ENCODE data around the gene BRAT1.
"Not testable (repeated sequence)": the region's sequence is repeated elsewhere in the genome, so short reads cannot be mapped to it uniquely, and the experiment has no call there.

Gene BRAT1

DNA sequence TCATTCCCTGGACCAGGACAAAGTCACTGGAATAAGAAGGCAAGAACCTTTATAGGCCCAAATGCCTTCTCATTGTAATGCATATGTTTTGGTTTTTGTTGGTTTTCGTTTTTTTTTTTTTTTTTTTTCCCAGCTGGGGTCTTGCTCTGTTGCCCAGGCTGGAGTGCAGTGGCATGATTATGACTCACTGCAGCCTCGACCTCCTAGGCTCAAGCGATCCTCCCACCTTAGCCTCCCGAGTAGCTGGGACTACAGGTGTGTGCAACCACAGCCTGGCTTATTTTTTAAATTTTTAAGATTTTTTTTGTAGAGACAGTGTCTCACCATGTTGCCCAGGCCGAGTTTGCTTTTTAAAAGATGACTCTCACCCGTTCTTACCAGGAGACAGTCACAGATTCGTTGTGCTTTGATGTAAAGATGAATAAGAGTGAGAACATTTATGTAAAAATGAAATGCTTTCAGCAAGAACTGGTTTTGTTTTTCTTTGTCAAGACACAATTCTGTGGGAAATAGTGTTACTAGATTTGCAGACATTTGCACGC lies 11.1 kb upstream of the BRAT1 start:
- peaks cover 0 to 8% (median 3%) of the 10 kb centered on the region in 5 donors for H3K36me3 ChIP-seq (ENCODE audit: control insufficient read depth in 5 of 5, insufficient read depth in 5 of 5, low read length in 5 of 5)
- no peak overlapping the region for H3K27ac ChIP-seq (ENCODE audit: low read depth, low read length)
- H3K4me3 ChIP-seq (ENCODE audit: low read depth in 1 of 5, low read length in 5 of 5): peak overlapping the region in 2 of 5 donors; percentile 45 to 66
- H3K4me1 ChIP-seq (ENCODE audit: control insufficient read depth in 5 of 5, insufficient read depth in 5 of 5, low read length in 5 of 5): peaks cover 0 to 22% (median 15%) of the 10 kb centered on the region in 5 donors
- H3K9ac ChIP-seq (ENCODE audit: low read length in 5 of 5): no peak overlapping the region
- H3K27me3 ChIP-seq (ENCODE audit: control insufficient read depth in 5 of 5, insufficient read depth in 4 of 5, low read length in 5 of 5): no peaks in the 10 kb centered on the region
- no peaks in the 10 kb centered on the region for H3K9me3 ChIP-seq (ENCODE audit: control insufficient read depth in 5 of 5, low read length in 5 of 5)

GRCh38 chr7:2564970-2565540 lies 9.7 kb upstream of the BRAT1 start:
- H3K27me3 ChIP-seq (ENCODE audit: control insufficient read depth in 5 of 5, insufficient read depth in 4 of 5, low read length in 5 of 5): no peaks in the 10 kb centered on the region
- H3K9ac ChIP-seq (ENCODE audit: low read length in 5 of 5): no peak overlapping the region
- H3K9me3 ChIP-seq (ENCODE audit: control insufficient read depth in 5 of 5, low read length in 5 of 5): no peaks in the 10 kb centered on the region
- no peak overlapping the region for H3K4me3 ChIP-seq (ENCODE audit: low read depth in 1 of 5, low read length in 5 of 5)
- peaks cover under 1 to 24% (median 19%) of the 10 kb centered on the region in 5 donors for H3K4me1 ChIP-seq (ENCODE audit: control insufficient read depth in 5 of 5, insufficient read depth in 5 of 5, low read length in 5 of 5)
- H3K36me3 ChIP-seq (ENCODE audit: control insufficient read depth in 5 of 5, insufficient read depth in 5 of 5, low read length in 5 of 5): peaks cover 0 to 7% (median 3%) of the 10 kb centered on the region in 5 donors
- no peak overlapping the region for H3K27ac ChIP-seq (ENCODE audit: low read depth, low read length)

- H3K27me3 ChIP-seq (ENCODE audit: control insufficient read depth in 5 of 5, insufficient read depth in 4 of 5, low read length in 5 of 5); H3K36me3 ChIP-seq (ENCODE audit: control insufficient read depth in 5 of 5, insufficient read depth in 5 of 5, low read length in 5 of 5); H3K4me3 ChIP-seq (ENCODE audit: low read depth in 1 of 5, low read length in 5 of 5); H3K9me3 ChIP-seq (ENCODE audit: control insufficient read depth in 5 of 5, low read length in 5 of 5); H3K9ac ChIP-seq (ENCODE audit: low read length in 5 of 5); H3K27ac ChIP-seq (ENCODE audit: low read depth, low read length): not testable (repeated sequence)
- peaks cover 4 to 33% (median 27%) of the 10 kb centered on the region in 5 donors for H3K4me1 ChIP-seq (ENCODE audit: control insufficient read depth in 5 of 5, insufficient read depth in 5 of 5, low read length in 5 of 5)
Measured at GRCh38 chr7:2563955-2564354, 8.6 kb upstream of the BRAT1 start.

- H3K9me3 ChIP-seq (ENCODE audit: control insufficient read depth in 5 of 5, low read length in 5 of 5): no peaks in the 10 kb centered on the region
- no peaks in the 10 kb centered on the region for H3K27me3 ChIP-seq (ENCODE audit: control insufficient read depth in 5 of 5, insufficient read depth in 4 of 5, low read length in 5 of 5)
- peaks cover 0 to 4% (median 2%) of the 10 kb centered on the region in 5 donors for H3K36me3 ChIP-seq (ENCODE audit: control insufficient read depth in 5 of 5, insufficient read depth in 5 of 5, low read length in 5 of 5)
- peak overlapping the region in 4 of 5 donors; percentile 66 to 88 (median 79) for H3K9ac ChIP-seq (ENCODE audit: low read length in 5 of 5)
- H3K4me3 ChIP-seq (ENCODE audit: low read depth in 1 of 5, low read length in 5 of 5): peak overlapping the region; percentile 55 to 87 (median 76)
- H3K4me1 ChIP-seq (ENCODE audit: control insufficient read depth in 5 of 5, insufficient read depth in 5 of 5, low read length in 5 of 5): peaks cover 7 to 31% (median 27%) of the 10 kb centered on the region in 5 donors
- H3K27ac ChIP-seq (ENCODE audit: low read depth, low read length): no peak overlapping the region
Measured at GRCh38 chr7:2559283-2559950, 4.1 kb upstream of the BRAT1 start.

DNA sequence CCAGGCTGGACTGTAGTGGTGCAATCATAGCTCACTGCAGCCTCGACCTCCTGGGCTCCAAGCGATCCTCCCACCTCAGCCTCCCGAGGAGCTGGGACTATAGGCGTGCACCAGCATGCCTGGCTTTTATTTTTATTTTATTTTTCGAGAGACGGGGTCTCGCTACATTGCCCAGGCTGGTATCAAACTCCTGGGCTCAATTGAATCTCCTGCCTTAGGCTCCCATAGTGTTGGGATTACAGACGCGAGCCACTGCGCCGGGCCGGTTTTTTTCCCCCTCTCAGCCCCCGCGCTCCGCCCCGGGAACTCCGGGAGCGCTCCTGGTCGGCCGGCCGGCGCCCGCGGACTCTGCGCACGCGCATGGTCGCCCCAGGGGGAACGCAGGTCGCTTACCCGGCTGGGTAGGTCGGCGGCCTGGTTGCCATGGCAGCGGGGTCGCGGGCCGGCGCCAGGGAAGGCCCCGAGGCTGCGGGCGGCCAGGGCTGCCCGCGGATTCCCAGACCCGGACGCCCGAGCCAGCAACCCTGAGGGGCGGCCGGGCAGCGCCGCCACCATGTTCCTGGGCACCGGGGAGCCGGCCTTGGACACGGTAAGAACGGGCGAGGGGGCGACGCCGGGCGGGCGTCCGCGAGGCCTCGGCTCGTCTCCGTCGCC lies 3.4 kb upstream of the BRAT1 start, which contains the start of gene IQCE:
TSS of gene IQCE (plus strand) at position 351 of the 654 bp plus-strand sequence. CDS start at position 554, 203 bp downstream.
- H3K4me1 ChIP-seq (ENCODE audit: control insufficient read depth in 5 of 5, insufficient read depth in 5 of 5, low read length in 5 of 5): peaks cover 7 to 37% (median 33%) of the 10 kb centered on the region in 5 donors
- peaks cover 0 to 4% (median 2%) of the 10 kb centered on the region in 5 donors for H3K36me3 ChIP-seq (ENCODE audit: control insufficient read depth in 5 of 5, insufficient read depth in 5 of 5, low read length in 5 of 5)
- no peaks in the 10 kb centered on the region for H3K27me3 ChIP-seq (ENCODE audit: control insufficient read depth in 5 of 5, insufficient read depth in 4 of 5, low read length in 5 of 5)

GRCh38 chr7:2554661-2555111 lies 638 bp downstream of the BRAT1 start:
- no peaks in the 10 kb centered on the region for H3K9me3 ChIP-seq (ENCODE audit: control insufficient read depth in 5 of 5, low read length in 5 of 5)
- peaks cover 2 to 5% (median 3%) of the 10 kb centered on the region in 5 donors for H3K36me3 ChIP-seq (ENCODE audit: control insufficient read depth in 5 of 5, insufficient read depth in 5 of 5, low read length in 5 of 5)
- H3K4me3 ChIP-seq (ENCODE audit: low read depth in 1 of 5, low read length in 5 of 5): peak overlapping the region; percentile 74 to 88 (median 81)
- H3K27me3 ChIP-seq (ENCODE audit: control insufficient read depth in 5 of 5, insufficient read depth in 4 of 5, low read length in 5 of 5): no peaks in the 10 kb centered on the region
- H3K4me1 ChIP-seq (ENCODE audit: control insufficient read depth in 5 of 5, insufficient read depth in 5 of 5, low read length in 5 of 5): peaks cover 3 to 35% (median 32%) of the 10 kb centered on the region in 5 donors
- no peak overlapping the region for H3K27ac ChIP-seq (ENCODE audit: low read depth, low read length)
- H3K9ac ChIP-seq (ENCODE audit: low read length in 5 of 5): peak overlapping the region in 4 of 5 donors; percentile 65 to 85 (median 81)

More for the DNA sequence above, 3.4 kb upstream of the BRAT1 start, which contains the start of gene IQCE:
- Histone ChIP-seq H3K4me3 (ENCODE audit: low read depth in 1 of 5, low read length in 5 of 5) (peak within 1 kb of the TSS; percentile 64 to 87 (median 76)), H3K9me3 (ENCODE audit: control insufficient read depth in 5 of 5, low read length in 5 of 5) (no peaks in the 10 kb centered on the region), H3K9ac (ENCODE audit: low read length in 5 of 5) (peak within 1 kb of the TSS in 4 of 5 donors; percentile 68 to 88 (median 79)), H3K27ac (ENCODE audit: low read depth, low read length) (no peak within 1 kb of the TSS)

DNA sequence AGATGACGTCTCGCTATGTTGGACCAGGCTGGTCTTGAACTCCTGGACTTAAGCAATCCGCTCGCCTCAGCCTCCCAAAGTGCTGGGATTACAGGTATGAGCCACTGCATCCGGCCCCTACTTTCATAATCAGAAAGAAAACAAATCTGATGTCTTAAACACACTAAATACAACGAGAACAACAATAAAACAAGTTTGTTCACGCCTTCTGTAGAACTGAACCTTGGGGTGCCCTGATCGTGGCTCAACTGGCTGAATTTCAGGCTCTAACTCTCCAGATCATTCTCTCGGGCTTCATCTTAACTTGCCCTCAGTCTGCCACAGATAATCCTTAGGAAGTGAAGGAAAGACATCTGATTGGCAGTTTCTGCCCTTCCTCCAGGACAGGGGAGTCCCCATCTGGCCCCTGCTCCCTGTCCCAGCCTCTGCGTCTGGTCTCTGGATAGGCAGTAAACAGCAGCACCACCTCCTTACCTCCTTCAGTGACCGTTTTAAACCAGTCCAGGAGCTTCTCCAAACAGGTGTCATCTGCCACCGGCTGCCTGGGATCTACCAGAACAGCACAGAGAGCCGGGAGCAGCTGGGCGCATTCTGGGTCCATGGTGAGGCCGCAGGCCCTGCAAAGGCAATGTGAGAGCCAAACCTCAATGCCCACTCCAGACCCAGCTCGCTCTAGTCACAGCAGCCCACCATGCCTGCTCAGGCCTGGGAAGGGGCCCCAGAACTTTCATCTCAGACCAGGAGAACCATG lies 1.3 kb downstream of the BRAT1 start:
- no peaks in the 10 kb centered on the region for H3K9me3 ChIP-seq (ENCODE audit: control insufficient read depth in 5 of 5, low read length in 5 of 5)
- H3K9ac ChIP-seq (ENCODE audit: low read length in 5 of 5): peak overlapping the region; percentile 28 to 85 (median 78)
- H3K4me3 ChIP-seq (ENCODE audit: low read depth in 1 of 5, low read length in 5 of 5): peak overlapping the region; percentile 74 to 88 (median 81)
- peaks cover 3 to 8% (median 4%) of the 10 kb centered on the region in 5 donors for H3K36me3 ChIP-seq (ENCODE audit: control insufficient read depth in 5 of 5, insufficient read depth in 5 of 5, low read length in 5 of 5)
- peak overlapping the region; percentile 10 for H3K27ac ChIP-seq (ENCODE audit: low read depth, low read length)
- H3K27me3 ChIP-seq (ENCODE audit: control insufficient read depth in 5 of 5, insufficient read depth in 4 of 5, low read length in 5 of 5): no peaks in the 10 kb centered on the region
- peaks cover 3 to 33% (median 26%) of the 10 kb centered on the region in 5 donors for H3K4me1 ChIP-seq (ENCODE audit: control insufficient read depth in 5 of 5, insufficient read depth in 5 of 5, low read length in 5 of 5)

DNA sequence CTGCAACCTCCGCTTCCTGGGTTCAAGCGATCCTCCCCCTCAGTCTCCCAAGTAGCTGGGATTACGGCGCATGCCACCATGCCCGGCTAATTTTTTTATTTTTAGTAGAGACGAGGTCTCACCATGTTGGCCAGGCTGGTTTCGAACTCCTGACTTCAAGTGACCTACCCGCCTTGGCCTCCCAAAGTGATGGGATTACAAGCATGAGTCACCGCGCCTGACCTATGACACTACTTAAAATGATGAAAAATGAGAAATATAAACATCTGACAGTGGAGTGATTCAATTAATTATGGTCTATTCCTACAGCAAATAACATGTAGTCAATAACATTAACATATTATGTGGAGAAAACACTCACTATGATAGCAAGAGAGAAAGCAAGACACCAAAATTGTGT lies 2.2 kb downstream of the BRAT1 start:
- H3K27ac ChIP-seq (ENCODE audit: low read depth, low read length): no peak overlapping the region
- H3K36me3 ChIP-seq (ENCODE audit: control insufficient read depth in 5 of 5, insufficient read depth in 5 of 5, low read length in 5 of 5): peaks cover 4 to 15% (median 5%) of the 10 kb centered on the region in 5 donors

DNA sequence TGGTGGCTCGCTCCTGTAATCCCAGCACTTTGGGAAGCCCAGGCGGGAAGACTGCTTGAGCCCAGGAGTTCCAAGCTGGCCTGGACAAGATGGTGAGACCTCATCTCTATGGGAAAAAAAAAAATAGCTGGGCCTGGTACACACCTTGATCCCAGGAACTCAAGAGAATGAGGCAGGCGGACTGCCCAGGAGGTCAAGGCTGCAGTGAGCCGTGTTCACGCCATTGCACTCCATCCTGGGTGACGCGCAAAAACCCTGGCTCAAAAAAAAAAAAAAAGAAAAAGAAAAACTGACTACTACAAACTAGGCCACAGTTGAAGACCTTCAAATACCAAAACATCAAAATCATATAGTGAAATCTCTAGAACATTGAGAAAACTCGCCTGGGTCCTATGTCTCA lies 3.9 kb downstream of the BRAT1 start:
- Histone ChIP-seq H3K9me3 (ENCODE audit: control insufficient read depth in 5 of 5, low read length in 5 of 5) (no peaks in the 10 kb centered on the region), H3K27ac (ENCODE audit: low read depth, low read length) (no peak overlapping the region), H3K4me1 (ENCODE audit: control insufficient read depth in 5 of 5, insufficient read depth in 5 of 5, low read length in 5 of 5) (peaks cover 0 to 26% (median 17%) of the 10 kb centered on the region in 5 donors), H3K9ac (ENCODE audit: low read length in 5 of 5) (no peak overlapping the region), H3K36me3 (ENCODE audit: control insufficient read depth in 5 of 5, insufficient read depth in 5 of 5, low read length in 5 of 5) (peaks cover 4 to 29% (median 17%) of the 10 kb centered on the region in 5 donors), H3K27me3 (ENCODE audit: control insufficient read depth in 5 of 5, insufficient read depth in 4 of 5, low read length in 5 of 5) (no peaks in the 10 kb centered on the region), H3K4me3 (ENCODE audit: low read depth in 1 of 5, low read length in 5 of 5) (no peak overlapping the region)

More for the DNA sequence above, 2.2 kb downstream of the BRAT1 start:
- Histone ChIP-seq H3K4me1 (ENCODE audit: control insufficient read depth in 5 of 5, insufficient read depth in 5 of 5, low read length in 5 of 5) (peaks cover 0 to 27% (median 20%) of the 10 kb centered on the region in 5 donors), H3K9ac (ENCODE audit: low read length in 5 of 5) (no peak overlapping the region), H3K27me3 (ENCODE audit: control insufficient read depth in 5 of 5, insufficient read depth in 4 of 5, low read length in 5 of 5) (no peaks in the 10 kb centered on the region), H3K4me3 (ENCODE audit: low read depth in 1 of 5, low read length in 5 of 5) (no peak overlapping the region), H3K9me3 (ENCODE audit: control insufficient read depth in 5 of 5, low read length in 5 of 5) (no peaks in the 10 kb centered on the region)
